ENCODE results near the gene KMT2A.
A peak's percentile ranks its signal among the peaks of the same experiment; 100 is the strongest.
"Not testable (repeated sequence)": the region's sequence is repeated elsewhere in the genome, so short reads cannot be mapped to it uniquely, and the experiment has no call there.

KMT2A gene

DNA sequence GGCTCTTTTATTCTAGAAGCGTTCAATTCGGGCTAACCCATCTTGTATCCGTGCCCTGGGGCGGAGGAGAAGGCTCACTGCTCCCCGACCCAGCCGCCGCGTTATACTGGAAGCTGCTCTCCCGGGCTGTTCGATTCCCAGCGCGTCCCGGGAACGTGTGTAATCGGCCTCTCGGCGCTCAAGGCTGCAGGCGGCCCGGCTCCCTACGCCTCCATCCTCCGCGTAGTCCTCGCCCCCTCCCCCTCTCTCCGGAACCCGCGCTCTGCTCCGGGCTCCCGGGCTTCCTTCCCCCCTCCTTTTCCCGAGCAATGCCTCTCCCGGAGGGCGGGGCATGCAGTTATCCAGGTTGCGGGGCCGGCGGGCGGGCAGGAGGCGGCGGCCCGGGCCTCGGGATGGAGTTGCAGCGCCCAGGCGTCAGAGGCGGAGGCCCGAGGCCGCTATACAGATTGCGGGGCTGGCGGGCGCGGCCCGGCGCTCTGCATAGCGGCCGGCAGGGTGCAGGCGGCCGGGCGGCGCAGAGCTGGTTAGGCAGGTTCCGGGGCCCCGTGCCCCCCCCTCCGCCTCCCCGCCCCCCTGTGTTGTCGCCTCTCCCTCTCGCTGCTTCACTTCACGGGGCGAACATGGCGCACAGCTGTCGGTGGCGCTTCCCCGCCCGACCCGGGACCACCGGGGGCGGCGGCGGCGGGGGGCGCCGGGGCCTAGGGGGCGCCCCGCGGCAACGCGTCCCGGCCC, at the start of gene KMT2A:
Gene KMT2A, plus strand, starts transcription at position 600 of the 732 bp plus-strand sequence. Its CDS starts 21 bp downstream, at position 621.
- peak; percentile 92 for DNase-seq (ENCODE audit: low read depth, low spot score)

DNA sequence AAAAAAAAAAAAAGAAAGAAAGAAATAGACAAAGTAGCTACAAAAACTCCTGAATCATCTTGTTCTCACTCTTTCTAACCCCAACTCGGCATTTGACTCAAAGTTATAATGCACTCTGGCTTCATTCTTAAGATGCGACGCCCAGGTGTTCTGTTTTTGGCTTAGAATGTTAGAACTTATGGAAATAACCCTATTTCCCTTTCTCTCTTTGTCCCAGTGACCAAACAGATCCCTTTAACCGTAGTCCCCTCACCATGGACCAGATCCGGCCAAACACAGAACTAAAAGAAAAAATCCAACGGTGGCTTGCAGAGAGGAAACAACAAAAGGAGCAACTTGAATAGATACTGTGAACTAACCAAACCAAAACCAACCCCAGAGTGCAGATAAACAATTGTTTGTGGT, 40.2 kb upstream of the KMT2A start:
- DNase-seq (ENCODE audit: low read depth, low spot score): no peak

DNA sequence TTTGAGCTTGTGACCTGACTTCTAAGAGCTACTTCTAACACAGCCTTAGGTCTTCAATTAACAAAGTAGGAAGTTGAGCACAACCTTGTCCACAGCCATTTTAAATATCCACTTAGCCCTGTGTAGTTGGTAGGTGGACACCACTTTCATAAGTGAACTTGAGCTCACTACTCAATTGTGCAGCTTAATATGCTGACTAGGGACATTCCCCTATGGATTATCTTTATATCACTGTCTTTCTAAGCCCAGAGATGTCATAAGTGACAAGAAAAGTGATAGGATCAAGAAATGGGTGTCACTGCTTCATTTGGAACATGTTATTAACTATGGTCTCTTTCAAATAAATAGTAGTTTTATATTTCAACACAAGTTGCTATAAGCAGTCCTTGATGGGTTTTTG, 38.8 kb upstream of the KMT2A start:
- no peak for DNase-seq (ENCODE audit: low read depth, low spot score)

DNA sequence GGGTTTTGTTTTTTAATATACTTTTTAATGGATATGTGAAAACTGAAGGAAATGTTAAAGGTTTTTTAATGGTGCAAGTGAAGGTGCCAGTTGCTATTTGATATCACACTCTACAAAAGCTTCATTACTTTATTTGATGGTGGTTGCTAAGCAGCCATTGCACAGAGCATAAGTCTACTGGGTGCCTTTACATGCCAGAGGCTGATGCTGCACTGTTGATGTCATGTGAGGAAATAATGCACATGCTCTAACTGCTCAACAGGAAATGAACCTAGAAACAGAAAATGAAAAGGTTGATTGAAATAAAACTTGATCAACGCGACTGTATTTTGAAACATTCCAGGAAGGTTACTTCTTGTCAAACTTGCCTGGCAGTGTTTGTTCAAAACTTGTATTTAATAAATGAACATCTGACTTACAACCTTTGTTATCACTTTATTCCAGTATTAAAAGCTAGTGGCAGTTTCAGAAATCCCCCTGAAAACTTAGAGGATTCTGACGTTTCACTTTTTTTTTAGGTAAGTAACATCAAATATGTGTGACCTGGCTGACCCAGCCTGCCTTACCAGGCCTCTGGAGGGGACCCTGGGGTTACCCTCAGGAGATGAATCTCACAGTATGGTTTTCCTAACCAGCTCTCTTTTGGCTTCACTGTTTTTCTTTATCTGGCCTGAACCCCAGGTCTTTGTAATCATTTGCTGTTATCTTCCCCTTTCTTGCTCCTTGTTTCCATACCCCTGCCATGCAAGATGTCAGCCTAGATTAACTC, 37.3 kb upstream of the KMT2A start:
- no peak for DNase-seq (ENCODE audit: low read depth, low spot score)

DNA sequence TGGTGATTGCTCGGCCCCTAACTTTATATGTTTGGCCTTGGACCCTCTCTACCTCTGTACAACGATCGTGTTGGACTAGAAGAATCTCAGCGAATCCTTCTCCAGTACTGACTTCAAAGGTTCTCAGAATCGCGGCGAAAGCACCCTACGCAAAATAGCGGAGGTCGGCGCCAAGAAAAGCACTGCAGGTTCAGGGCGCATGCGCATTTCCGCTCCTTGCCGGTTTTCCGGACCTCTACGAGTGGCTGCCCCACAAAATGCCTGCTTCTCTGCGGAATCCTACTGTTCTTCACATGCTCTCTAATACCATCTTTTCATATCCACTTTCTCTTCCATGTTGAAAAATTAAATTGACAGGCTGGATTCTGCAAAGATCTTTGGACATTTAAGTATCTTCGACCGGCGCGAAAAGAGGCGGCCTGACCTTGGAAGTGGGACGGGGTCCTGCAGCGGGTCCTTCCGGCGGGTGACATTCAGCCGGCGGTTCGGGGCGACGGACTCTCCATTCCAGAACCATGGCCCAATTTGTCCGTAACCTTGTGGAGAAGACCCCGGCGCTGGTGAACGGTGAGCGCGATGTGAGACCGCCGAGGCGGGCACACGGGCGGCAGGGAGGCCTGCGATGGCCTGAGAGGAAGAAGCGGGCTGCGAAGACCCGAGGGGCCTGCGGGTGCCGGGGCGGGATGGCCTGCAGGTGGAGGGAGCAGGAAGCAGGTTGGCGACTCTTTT, 35.0 kb upstream of the KMT2A start, which contains the start of gene ATP5MG:
Gene ATP5MG, plus strand, starts transcription at position 456 of the 729 bp plus-strand sequence. Its CDS starts 60 bp downstream, at position 516.
- peak; percentile 72 for DNase-seq (ENCODE audit: low read depth, low spot score)

DNA sequence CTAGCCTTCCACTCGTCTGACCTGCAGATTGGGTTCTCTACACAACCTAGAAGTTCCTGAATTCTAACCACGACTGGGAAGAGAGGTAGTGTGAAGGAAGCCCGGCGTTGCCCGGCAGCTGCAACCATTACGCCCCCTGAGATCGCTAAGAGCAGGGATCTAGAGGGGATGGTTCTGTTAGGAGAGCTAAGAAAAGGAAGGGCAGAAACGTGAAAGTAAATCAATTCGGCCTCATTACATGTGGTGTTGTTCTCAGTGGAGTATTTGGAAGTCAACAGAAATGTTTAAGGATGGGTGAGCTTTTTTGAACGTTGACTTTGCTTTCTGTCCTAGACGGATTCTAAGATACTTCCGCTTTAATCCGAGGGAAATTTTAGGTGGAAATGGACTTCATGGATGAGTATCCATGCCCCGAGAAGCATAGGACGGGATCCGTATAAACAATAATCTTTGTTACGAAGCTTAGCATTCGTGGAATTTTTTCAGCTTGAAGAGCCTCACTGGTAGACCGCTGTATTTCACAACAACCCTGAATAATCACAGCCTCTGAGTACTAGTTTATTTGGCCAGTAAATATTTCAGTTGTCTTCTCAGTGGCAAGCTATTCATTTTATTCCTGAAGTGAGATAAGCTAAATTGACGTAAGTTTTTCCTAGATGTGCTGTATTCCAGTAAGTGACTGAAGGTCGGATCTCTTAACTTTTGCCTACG, 34.3 kb upstream of the KMT2A start:
- DNase-seq (ENCODE audit: low read depth, low spot score): no peak

DNA sequence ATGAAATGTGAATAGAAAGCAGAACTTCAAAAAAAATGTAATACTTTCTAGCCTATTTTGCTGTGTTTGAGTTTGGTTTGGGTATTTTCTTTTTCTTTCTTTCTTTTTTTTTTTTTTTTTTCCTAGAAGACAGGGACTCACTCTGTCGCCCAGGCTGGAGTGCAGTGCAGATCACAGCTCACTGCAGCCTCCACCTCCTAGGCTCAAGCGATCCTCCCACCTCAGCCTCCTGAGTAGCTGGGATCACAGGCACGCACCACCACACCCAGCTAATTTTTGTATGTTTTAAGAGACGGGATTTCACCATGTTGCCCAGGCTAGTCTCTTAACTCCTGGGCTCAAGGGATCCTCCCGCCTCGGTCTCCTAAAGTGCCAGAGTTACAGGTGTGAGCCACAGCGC, 33.7 kb upstream of the KMT2A start:
- DNase-seq (ENCODE audit: low read depth, low spot score): not testable (repeated sequence)

DNA sequence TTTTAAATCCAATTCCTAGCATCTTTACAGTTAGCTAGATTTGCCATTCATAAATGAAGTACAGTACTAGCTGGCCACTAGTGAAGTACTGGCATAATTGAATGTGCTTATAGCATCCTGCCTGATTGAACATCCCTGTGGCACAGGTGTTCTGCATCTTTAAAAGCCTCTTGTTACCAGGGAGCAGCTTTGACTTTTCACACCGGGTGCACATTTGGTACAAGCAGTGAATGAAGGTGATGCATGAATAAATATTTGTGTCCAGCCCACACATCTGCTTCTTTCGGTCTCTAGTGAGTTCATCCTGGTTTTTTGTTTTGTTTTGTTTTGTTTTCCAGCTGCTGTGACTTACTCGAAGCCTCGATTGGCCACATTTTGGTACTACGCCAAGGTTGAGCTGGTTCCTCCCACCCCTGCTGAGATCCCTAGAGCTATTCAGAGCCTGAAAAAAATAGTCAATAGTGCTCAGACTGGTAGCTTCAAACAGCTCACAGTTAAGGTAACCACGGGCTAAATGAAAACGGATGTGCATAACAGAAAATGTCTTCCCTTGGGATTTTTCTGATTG, 29.6 kb upstream of the KMT2A start:
- peak; percentile 57 for DNase-seq (ENCODE audit: low read depth, low spot score)

DNA sequence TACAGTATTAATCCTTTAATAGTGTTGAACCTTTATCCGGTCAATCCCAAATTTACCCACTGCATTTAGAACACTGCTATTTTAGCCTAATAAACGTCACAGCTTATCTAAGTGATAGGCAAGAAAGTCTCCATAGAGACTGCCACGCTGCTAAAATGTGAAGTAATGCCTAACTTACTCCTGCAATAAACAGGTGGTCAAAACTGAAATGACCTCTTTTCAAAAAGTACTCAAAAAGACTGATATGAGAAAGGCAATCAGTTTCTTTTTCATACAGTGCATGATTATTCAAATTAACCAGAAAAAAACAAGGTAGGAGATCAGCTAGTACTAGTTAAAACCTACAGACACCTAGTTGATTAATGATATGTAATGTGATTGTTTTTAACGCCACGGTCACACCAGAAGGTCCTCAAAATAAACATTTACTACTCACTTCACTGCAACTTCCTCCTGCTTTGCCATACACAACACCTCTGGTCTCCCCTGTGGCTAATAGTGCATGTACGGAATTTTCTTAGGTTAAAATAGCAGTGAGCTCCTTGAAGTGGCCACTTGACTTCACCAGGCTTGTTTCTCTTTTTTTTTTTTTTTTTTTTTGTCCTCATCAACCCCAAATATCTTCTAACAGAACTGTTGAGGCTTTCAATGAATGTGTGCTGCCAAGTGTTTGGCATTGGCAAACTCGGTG, 26.1 kb upstream of the KMT2A start:
- DNase-seq (ENCODE audit: low read depth, low spot score): no peak

DNA sequence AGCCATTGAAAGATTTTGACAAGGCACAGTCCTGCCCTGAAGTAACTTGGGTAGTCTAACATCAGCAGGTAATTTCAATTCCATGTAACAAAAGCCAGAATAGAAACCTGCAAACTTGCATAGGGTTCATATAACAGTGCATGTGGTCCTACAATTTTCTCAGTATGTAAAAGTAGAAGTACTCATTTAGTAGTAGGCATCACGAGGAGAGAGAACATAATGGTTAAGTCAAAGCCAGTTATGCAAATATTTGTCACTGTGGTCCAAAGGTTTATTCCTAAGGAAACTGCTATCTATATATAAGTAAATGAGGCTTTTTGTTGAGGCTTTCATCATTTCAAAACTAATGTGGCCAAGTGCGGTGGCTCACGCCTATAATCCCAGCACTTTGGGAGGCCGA, 24.8 kb upstream of the KMT2A start:
- no peak for DNase-seq (ENCODE audit: low read depth, low spot score)

DNA sequence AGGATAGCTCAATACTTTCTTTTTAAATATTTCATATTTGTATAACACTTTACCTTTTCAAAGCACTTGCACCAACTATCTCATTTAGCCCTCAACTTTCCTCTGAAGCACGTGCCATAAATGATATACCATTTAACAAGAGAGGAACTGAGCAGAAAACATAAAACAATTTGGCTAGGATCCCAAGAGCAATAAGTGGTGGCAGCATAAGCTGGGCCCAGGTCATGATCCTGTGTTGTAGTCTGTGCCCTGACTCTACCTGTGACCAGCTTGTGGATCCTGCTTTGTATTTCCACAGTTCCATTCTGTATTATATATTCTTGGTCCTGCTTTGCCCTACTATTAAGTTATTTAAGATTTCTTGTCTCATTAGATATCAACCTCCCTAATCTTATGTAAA, 23.4 kb upstream of the KMT2A start:
- no peak for DNase-seq (ENCODE audit: low read depth, low spot score)

DNA sequence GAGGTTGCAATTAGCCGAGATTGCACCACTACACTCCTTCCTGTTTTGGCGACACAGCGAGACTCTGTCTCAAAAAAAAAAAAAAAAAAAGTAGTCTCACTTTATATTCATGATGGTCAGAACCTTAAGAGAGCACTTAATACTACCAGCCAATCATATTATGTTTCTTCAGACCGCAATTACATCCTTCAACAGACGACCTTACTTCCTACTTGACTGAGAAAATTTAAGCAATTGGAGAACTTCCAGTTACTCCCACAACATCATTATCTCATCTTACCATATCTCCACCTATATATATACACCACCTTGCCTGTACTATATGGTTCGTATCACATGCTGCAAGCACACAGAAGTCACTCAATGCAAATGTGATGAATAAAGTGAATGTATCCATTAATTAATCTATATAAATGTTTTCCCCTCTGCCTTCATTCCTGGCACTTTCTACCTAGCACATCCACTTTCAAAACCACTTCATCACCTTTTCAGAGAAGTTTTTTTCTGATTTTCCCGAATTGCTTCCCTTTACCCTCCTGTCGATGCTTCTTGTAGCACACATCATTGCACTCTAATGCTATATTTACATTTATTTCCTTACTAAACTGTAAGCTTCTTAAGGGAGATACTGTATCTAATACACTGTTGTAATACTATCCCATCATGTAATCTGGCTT, 21.1 kb upstream of the KMT2A start:
- no peak for DNase-seq (ENCODE audit: low read depth, low spot score)

DNA sequence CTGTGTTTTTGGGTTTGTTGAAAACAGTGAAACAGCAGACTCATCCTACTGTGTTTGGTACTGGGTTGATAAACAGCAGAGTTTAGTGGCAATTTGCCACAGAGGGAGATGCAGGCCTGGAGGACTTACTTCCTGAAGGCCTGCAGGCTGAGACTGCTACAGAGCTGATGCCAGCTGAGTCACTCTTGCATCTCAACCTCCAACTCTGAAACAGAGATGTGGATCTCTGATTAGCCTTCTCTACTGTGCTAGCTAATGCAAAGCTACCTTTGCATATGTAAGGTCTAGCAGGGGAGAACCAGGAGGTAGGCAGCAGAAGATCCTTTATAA, 20.6 kb upstream of the KMT2A start:
- peak; percentile 58 for DNase-seq (ENCODE audit: low read depth, low spot score)

DNA sequence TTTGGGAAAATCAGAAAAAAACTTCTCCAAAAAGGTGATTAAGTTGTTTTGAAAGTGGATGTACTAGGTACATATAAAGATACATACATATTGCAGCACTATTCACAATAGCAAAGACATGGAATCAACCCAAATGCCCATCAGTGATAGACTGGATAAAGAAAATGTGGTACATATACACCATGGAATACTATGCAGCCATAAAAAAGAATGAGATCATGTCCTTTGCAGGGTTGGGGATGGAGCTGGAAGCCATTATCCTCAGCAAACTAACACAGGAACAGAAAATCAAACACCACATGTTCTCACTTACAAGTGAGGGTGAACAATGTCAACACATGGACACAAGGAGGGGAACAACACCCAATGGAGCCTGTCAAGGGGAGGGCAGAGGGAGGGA, 19.4 kb upstream of the KMT2A start:
- DNase-seq (ENCODE audit: low read depth, low spot score): not testable (repeated sequence)

DNA sequence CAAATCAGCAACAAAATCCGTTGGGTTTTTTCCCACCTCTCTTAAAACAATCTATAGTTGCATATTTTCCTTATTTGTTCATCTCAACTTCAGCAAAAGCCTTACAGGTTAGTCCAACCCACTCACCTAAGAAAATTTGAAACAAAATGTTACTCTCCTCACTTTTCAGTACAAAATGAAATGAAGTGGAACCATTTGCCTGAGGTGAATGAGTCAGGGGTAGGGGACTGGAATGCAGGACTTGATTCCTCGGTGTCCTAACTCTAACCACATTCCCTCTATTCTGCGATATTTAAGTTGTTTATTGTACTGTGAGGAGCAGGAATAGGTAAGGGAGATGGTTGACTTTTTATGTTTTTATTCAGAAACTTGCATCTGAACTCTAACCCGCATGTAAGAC, 18.5 kb upstream of the KMT2A start:
- no peak for DNase-seq (ENCODE audit: low read depth, low spot score)

DNA sequence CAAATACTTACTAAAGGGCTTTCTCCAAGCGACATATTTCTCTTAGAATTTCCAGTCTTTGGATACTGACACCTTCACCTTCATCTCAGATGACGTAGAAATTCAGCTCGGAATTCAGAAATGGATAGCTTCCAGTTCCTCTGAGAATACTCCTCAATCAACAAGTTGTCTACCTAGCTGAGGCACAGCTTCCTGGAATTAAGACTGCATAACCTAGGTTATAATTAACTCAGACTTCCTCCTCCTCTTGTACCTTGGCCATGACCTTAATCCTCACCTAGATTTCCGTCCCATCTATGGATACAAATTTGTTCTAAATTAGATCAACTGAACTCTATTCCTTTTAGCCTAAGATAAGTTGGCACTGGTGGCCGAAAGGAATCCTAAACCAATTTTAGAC, 17.5 kb upstream of the KMT2A start:
- DNase-seq (ENCODE audit: low read depth, low spot score): no peak

DNA sequence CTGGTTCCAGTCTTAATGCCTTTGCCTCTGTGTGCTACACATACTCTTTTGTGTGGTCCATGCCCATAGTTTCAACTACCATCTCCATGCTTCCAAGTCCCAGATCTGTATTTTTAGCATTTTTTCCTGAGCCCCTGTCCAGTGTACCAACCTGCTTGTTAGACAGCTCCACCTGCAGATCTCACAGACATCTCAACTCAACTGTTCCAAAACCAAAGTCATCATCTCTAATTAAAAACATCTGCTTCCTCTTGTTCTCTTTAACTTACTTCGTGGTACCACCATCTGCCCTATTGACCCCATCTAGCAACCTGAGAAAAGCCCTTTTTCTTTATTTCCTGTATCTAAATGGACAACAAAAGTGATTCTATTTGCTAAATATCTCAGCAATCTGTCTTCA, 8.6 kb upstream of the KMT2A start:
- DNase-seq (ENCODE audit: low read depth, low spot score): no peak

DNA sequence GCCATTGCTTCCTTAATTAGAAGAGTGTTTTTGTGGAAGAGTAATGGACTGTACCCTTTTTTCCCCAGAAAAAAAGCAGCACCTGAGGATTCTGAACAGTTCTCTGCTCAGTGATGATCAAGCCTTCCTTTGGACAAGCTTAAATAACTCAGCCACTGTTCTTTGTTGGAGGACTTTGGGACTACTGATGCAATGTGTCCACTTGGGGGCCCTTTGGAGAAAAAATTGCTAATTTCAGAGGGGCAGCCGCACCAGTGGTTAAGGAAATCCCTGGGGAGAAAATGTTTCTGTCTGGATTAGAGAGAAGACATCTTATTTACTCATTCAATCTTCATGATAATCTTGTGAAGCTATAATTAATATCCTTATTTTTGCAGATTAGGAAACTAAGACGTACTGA, 5.3 kb upstream of the KMT2A start:
- no peak for DNase-seq (ENCODE audit: low read depth, low spot score)

DNA sequence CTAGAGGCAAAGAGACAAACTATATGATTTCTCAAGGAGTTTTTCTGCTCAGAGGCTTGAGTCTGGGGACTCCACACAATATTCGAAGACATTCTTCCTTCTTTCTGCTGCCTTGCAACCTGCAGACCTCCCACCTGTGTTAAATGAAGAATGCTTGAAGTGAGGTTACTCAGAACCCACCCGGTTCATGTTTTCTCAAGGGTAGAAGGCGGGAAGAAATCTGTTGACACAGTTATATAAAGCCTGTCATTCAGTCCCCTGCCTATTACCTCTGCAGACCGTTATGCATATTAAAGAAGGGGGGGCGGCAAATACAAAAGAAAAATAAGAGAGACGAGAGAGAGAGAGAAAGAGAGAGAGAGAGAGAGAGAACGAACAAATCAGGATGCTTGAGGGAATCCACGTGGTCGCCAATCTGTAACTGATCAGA, 2.2 kb upstream of the KMT2A start:
- no peak for DNase-seq (ENCODE audit: low read depth, low spot score)

DNA sequence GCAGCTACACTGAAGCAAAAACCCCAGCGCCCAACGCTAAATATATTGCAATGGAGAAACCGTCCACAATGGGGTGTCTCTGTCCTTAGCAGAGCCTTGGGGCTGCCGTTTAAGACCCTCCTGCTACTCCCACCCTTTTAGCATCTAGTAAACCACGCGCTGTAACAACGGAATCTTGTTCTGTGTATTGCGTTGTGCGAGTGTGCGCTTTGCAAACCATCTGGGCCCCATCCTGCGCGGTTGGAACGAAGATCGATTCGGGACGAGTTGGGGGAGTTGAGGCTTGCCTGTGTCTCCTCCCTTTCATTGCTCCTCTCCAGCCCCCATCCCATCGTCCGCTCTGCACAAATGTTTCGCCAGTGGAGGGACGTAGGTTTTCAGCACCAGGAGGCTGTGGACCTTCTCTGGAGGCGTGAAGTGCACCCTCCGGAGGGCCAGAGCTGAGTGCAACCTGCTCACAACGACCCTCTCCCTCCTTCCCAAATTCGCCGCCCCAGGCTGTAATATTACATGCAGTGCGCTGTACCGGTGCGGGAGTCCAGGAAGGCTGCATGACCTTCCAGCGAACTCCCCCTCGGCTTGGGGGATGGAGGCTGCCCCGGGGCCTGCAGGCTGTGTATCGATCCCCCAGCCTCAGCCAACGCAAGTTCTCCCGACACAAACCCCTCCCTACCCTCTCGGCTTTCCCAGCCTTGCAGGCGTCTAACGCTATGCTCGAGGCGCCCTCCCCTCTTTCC, 1.6 kb upstream of the KMT2A start:
- DNase-seq (ENCODE audit: low read depth, low spot score): no peak

Measured in smooth muscle cell of the brain vasculature (primary cell).